Small intestine (tissue), 7 donors: ENCODE data around the gene MSH5. TPM values are rescaled to one million over a fixed set of nuclear protein-coding genes. Genes with fewer than 3 reads are reported as not detected.

Source experiments
- DNase-seq, 2 donors: peaks; one replicate each; pipeline versions ENCODE4 v3.0.0 to v3.0.0-alpha.2; 2013
- FAIRE-seq: peaks from 2 replicates; lab custom pipeline; 2012; peaks lifted over from hg19 to GRCh38; lab: Jason Lieb, UNC
- H3K27ac ChIP-seq, 3 donors: one replicate each; pipeline ENCODE4 v1.5.1; 2013; ENCODE audit warnings: low read length in 2 of 3, mild to moderate bottlenecking in 2 of 3, control low read depth in 1 of 3, inconsistent platforms in 1 of 3, low read depth in 1 of 3, moderate library complexity in 1 of 3
- H3K27me3 ChIP-seq, 3 donors: one replicate each; pipeline ENCODE4 v1.6.1; 2013; ENCODE audit warnings: low read length in 3 of 3, inconsistent platforms in 1 of 3; ENCODE audit not compliant: control insufficient read depth in 3 of 3, insufficient read depth in 3 of 3
- H3K36me3 ChIP-seq, 3 donors: one replicate each; pipeline ENCODE4 v1.6.1; 2013; ENCODE audit warnings: low read length in 3 of 3, inconsistent platforms in 1 of 3, low read depth in 1 of 3, mild to moderate bottlenecking in 1 of 3, moderate library complexity in 1 of 3; ENCODE audit not compliant: control insufficient read depth in 3 of 3, insufficient read depth in 2 of 3
- H3K4me1 ChIP-seq, 3 donors: one replicate each; pipeline ENCODE4 v1.6.1; 2013; ENCODE audit warnings: low read length in 2 of 3, inconsistent platforms in 1 of 3, low read depth in 1 of 3, mild to moderate bottlenecking in 1 of 3, moderate library complexity in 1 of 3; ENCODE audit not compliant: control insufficient read depth in 3 of 3, insufficient read depth in 2 of 3
- H3K4me3 ChIP-seq, 3 donors: one replicate each; pipeline ENCODE4 v1.5.1; 2013; ENCODE audit warnings: low read length in 3 of 3, control low read depth in 1 of 3, inconsistent platforms in 1 of 3, low read depth in 1 of 3, mild to moderate bottlenecking in 1 of 3, moderate library complexity in 1 of 3
- H3K9me3 ChIP-seq, 2 donors: one replicate each; pipeline ENCODE4 v1.6.1; 2013; ENCODE audit warnings: low read depth in 1 of 2, low read length in 1 of 2; ENCODE audit not compliant: control insufficient read depth in 2 of 2, insufficient read depth in 1 of 2
- WGBS, 3 donors: extraction: QIAGEN DNeasy Blood & Tissue Kit; methylation state at CpG; one replicate each; pipeline ENCODE4 v1.1.7; 2013; 5-methylcytosine and 5-hydroxymethylcytosine counted together
- polyA plus RNA-seq, 4 donors: library from polyadenylated mRNA; stranded (reverse) in 3 of 4; unstranded in 1 of 4; fragments of 200-250 nt in 3 of 4; fragments of 120-200 nt in 1 of 4; gene quantifications; one replicate each; pipeline versions ENCODE4 v1.2.1 to v1.2.3, GENCODE V29; 2013
- donor health status: healthy with polysubstance abuse.
- donor health status: control.
- donor health status: control.
- donor health status: Bipolar disorder and iron deficiency.
- donor health status: healthy.

Gene MSH5
- polyA plus RNA-seq, 4 donors = 1.6 to 53.1 (median 9.2) TPM

- WGBS, 3 donors = 77 to 92% (median 87%) methylated on average over 12 to 16 of the region's 16 CpGs
- H3K36me3 ChIP-seq = no peaks in the 10 kb centered on the region
- peaks cover 0 to 37% (median 4%) of the 10 kb centered on the region in 3 donors for H3K4me1 ChIP-seq
- H3K27me3 ChIP-seq = no peaks in the 10 kb centered on the region
- H3K4me3 ChIP-seq = no peak within 1 kb of the TSS
- DNase-seq (no peak), FAIRE-seq (no peak)
- peak within 1 kb of the TSS in 1 of 3 donors; percentile 51 for H3K27ac ChIP-seq
- H3K9me3 ChIP-seq = no peaks in the 10 kb centered on the region
These were observed 24.5 kb upstream of the MSH5 start, which contains the start of gene LY6G6D for GRCh38 chr6:31715022-31715958. LY6G6D (plus strand) TSS chr6:31715348; CDS start chr6:31715356, 8 bp downstream.

GRCh38 chr6:31717499-31718222 lies 22.1 kb upstream of the MSH5 start:
- H3K27ac ChIP-seq = no peak overlapping the region
- WGBS, 3 donors = 75 to 87% (median 80%) methylated on average over 10 of the region's 10 CpGs
- H3K36me3 ChIP-seq = no peaks in the 10 kb centered on the region
- DNase-seq (no peak), FAIRE-seq (no peak)
- H3K4me3 ChIP-seq = no peak overlapping the region
- peaks cover 0 to 30% (median 0%) of the 10 kb centered on the region in 3 donors for H3K4me1 ChIP-seq
- H3K27me3 ChIP-seq = no peaks in the 10 kb centered on the region
- no peaks in the 10 kb centered on the region for H3K9me3 ChIP-seq

- DNase-seq = peak; percentile 69 to 72
- no peaks in the 10 kb centered on the region for H3K9me3 ChIP-seq
- no peak overlapping the region for H3K4me3 ChIP-seq
- no peak overlapping the region for H3K27ac ChIP-seq
- H3K4me1 ChIP-seq = peaks cover 0 to 30% (median 0%) of the 10 kb centered on the region in 3 donors
- 6 to 64% (median 44%) methylated on average over 1 of the region's 1 CpG for WGBS, 3 donors
- peaks cover 0 to under 1% (median 0%) of the 10 kb centered on the region in 3 donors for H3K36me3 ChIP-seq
- no peak for FAIRE-seq
- H3K27me3 ChIP-seq = no peaks in the 10 kb centered on the region
These were observed 21.5 kb upstream of the MSH5 start for GRCh38 chr6:31718265-31718664.

- 71 to 83% (median 78%) methylated on average over 6 of the region's 6 CpGs for WGBS, 3 donors
- H3K4me3 ChIP-seq = no peak overlapping the region
These were observed 20.8 kb upstream of the MSH5 start for GRCh38 chr6:31719001-31719400.

GRCh38 chr6:31720196-31720770 lies 19.5 kb upstream of the MSH5 start:
- WGBS, 3 donors = 63 to 78% (median 72%) methylated on average over 5 of the region's 5 CpGs
- peaks cover 0 to 13% (median 0%) of the 10 kb centered on the region in 3 donors for H3K4me1 ChIP-seq
- H3K27ac ChIP-seq = no peak overlapping the region
- H3K9me3 ChIP-seq = no peaks in the 10 kb centered on the region
- H3K27me3 ChIP-seq = no peaks in the 10 kb centered on the region
- FAIRE-seq (no peak), DNase-seq (no peak)
- H3K4me3 ChIP-seq = no peak overlapping the region
- peaks cover 0 to 14% (median 0%) of the 10 kb centered on the region in 3 donors for H3K36me3 ChIP-seq

More at GRCh38 chr6:31719001-31719400, 20.8 kb upstream of the MSH5 start:
- FAIRE-seq = no peak
- DNase-seq = no peak
- Histone ChIP-seq H3K27me3 (no peaks in the 10 kb centered on the region), H3K36me3 (peaks cover 0 to 4% (median 0%) of the 10 kb centered on the region in 3 donors), H3K9me3 (no peaks in the 10 kb centered on the region), H3K4me1 (peaks cover 0 to 22% (median 0%) of the 10 kb centered on the region in 3 donors), H3K27ac (no peak overlapping the region)

- no peak within 1 kb of the TSS for H3K4me3 ChIP-seq
- WGBS, 3 donors = 78 to 98% (median 81%) methylated on average over 4 of the region's 4 CpGs
- H3K4me1 ChIP-seq = peaks cover 0 to 13% (median 0%) of the 10 kb centered on the region in 3 donors
- H3K27ac ChIP-seq = no peak within 1 kb of the TSS
- FAIRE-seq = no peak
- DNase-seq = no peak
- H3K9me3 ChIP-seq = no peaks in the 10 kb centered on the region
- H3K27me3 ChIP-seq = no peaks in the 10 kb centered on the region
- H3K36me3 ChIP-seq = peaks cover 0 to 22% (median 0%) of the 10 kb centered on the region in 3 donors
These were observed 18.3 kb upstream of the MSH5 start, which contains the start of gene LY6G6C for GRCh38 chr6:31721351-31722020. LY6G6C (minus strand) TSS chr6:31721746; CDS start chr6:31721679, 67 bp downstream.

GRCh38 chr6:31722173-31722572 lies 17.6 kb upstream of the MSH5 start:
- 44 to 73% (median 46%) methylated on average over 3 of the region's 3 CpGs for WGBS, 3 donors
- no peaks in the 10 kb centered on the region for H3K9me3 ChIP-seq
- no peaks in the 10 kb centered on the region for H3K27me3 ChIP-seq
- H3K4me3 ChIP-seq = no peak overlapping the region
- H3K4me1 ChIP-seq = peaks cover 0 to 18% (median 0%) of the 10 kb centered on the region in 3 donors
- no peak overlapping the region for H3K27ac ChIP-seq
- H3K36me3 ChIP-seq = peaks cover 0 to 27% (median 0%) of the 10 kb centered on the region in 3 donors
- DNase-seq = no peak
- FAIRE-seq = no peak
